Kidney (tissue), 14 donors: ENCODE results near the gene KCNIP3. TPM values are rescaled to one million over a fixed set of nuclear protein-coding genes. Genes with fewer than 3 reads are reported as not detected.
"Not testable (repeated sequence)": the region's sequence is repeated elsewhere in the genome, so short reads cannot be mapped to it uniquely, and the experiment has no call there.

Source experiments
- DNase-seq, 5 donors: peaks; one replicate each; pipeline ENCODE4 v3.0.0-alpha.2; 2013 to 2020
- FAIRE-seq: peaks from 2 replicates; lab custom pipeline; 2012; peaks lifted over from hg19 to GRCh38; lab: Jason Lieb, UNC
- H3K27ac ChIP-seq, 2 donors: one replicate each; pipeline ENCODE4 v1.7.0; 2013; ENCODE audit warnings: low read depth in 2 of 2, low read length in 2 of 2, inconsistent platforms in 1 of 2
- H3K27me3 ChIP-seq: one replicate; pipeline ENCODE4 v1.7.1; 2013; ENCODE audit warnings: low read length, inconsistent platforms; ENCODE audit not compliant: control insufficient read depth, insufficient read depth
- H3K36me3 ChIP-seq, 3 donors: one replicate each; pipeline versions ENCODE4 v1.7.0 to v1.7.1; 2013; ENCODE audit warnings: low read length in 3 of 3, control low read depth in 1 of 3, inconsistent platforms in 1 of 3; ENCODE audit not compliant: insufficient read depth in 3 of 3, control insufficient read depth in 2 of 3
- H3K4me1 ChIP-seq, 3 donors: one replicate each; pipeline versions ENCODE4 v1.7.0 to v1.7.1; 2013; ENCODE audit warnings: low read length in 3 of 3, inconsistent platforms in 1 of 3, low read depth in 1 of 3; ENCODE audit not compliant: control insufficient read depth in 2 of 3, insufficient read depth in 2 of 3
- H3K4me3 ChIP-seq, 3 donors: one replicate each; pipeline versions ENCODE4 v1.7.0 to v1.8.1; 2013; ENCODE audit warnings: low read length in 3 of 3, control low read depth in 1 of 3, inconsistent platforms in 1 of 3
- H3K9ac ChIP-seq, 3 donors: one replicate each; pipeline versions ENCODE4 v1.7.0 to v1.7.1; 2013; ENCODE audit warnings: low read length in 3 of 3, control low read depth in 1 of 3, inconsistent platforms in 1 of 3
- H3K9me3 ChIP-seq, 3 donors: one replicate each; pipeline versions ENCODE4 v1.7.0 to v1.7.1; 2013; ENCODE audit warnings: low read length in 3 of 3, control low read depth in 1 of 3, inconsistent platforms in 1 of 3; ENCODE audit not compliant: control insufficient read depth in 2 of 3, insufficient read depth in 1 of 3
- CTCF ChIP-seq: IDR thresholded peaks from 3 replicates; pipeline ENCODE4 v1.5.1; 2012; ENCODE audit warnings: mild to moderate bottlenecking, moderate library complexity, borderline replicate concordance; ENCODE audit not compliant: insufficient read depth; ENCODE audit errors: extremely low read depth
- intact Hi-C: fragments of 100-400 bp; cut with DNase I; formaldehyde crosslinking; loops from one replicate; pipeline ENCODE4 v1.11.1; 2022
- polyA plus RNA-seq: library from polyadenylated mRNA; stranded (reverse); fragments of 350-450 nt; fragmentation: Illumina TruSeq; extraction: RNeasy Lipid Tissue Mini Kit (QIAGEN cat#74804); gene quantifications from one replicate; pipeline ENCODE4 v1.2.3, GENCODE V29; 2014; ENCODE audit warnings: low read depth, low replicate concordance; ENCODE audit not compliant: insufficient read depth
- total RNA-seq: library from RNA; stranded (reverse); fragmentation: NEBNext Ultra II Directional; extraction: Animal tissue kit (Norgen Biotek cat#: 25700); gene quantifications from one replicate; pipeline ENCODE4 v1.2.1, GENCODE V29; 2021
- donor health status: control.
- donor health status: control.
- donor health status: control.
- donor health status: control.
- donor health status: control.
- donor health status: DM: yes; HTN: yes; CAD: no.
- donor health status: Normal renal cell carcinoma (clear cell type).

The KCNIP3 gene
- total and polyA plus RNA-seq, 2 donors from 2014 or later = 14.8 to 27.6 TPM

GRCh38 chr2:95393901-95394300 is 96.8 kb downstream of the KCNIP3 start:
- Histone ChIP-seq H3K4me1 (peaks cover 0 to 3% (median 0%) of the 10 kb centered on the region in 3 donors), H3K4me3 (no peak overlapping the region), H3K27ac (no peak overlapping the region), H3K9ac (no peak overlapping the region), H3K9me3 (no peaks in the 10 kb centered on the region), H3K27me3 (no peaks in the 10 kb centered on the region), H3K36me3 (no peaks in the 10 kb centered on the region)
- no peak for TF ChIP-seq CTCF
- intact Hi-C loops = no loop called here
- no peak for DNase-seq
- FAIRE-seq = no peak

GRCh38 chr2:95399061-95399460 is 101.9 kb downstream of the KCNIP3 start:
- H3K9ac ChIP-seq = no peak overlapping the region
- FAIRE-seq = no peak

GRCh38 chr2:95401480-95401879 is 104.3 kb downstream of the KCNIP3 start:
- Histone ChIP-seq H3K9me3 (no peaks in the 10 kb centered on the region), H3K27me3 (no peaks in the 10 kb centered on the region), H3K4me3 (peak overlapping the region; percentile 49 to 95 (median 70)), H3K27ac (no peak overlapping the region), H3K9ac (peak overlapping the region in 2 of 3 donors; percentile 17 to 91), H3K4me1 (peaks cover 0 to 16% (median 13%) of the 10 kb centered on the region in 3 donors), H3K36me3 (no peaks in the 10 kb centered on the region)
- TF ChIP-seq CTCF = no peak
- intact Hi-C loops = no loop called here
- DNase-seq = no peak
- no peak for FAIRE-seq

More at GRCh38 chr2:95399061-95399460, 101.9 kb downstream of the KCNIP3 start:
- intact Hi-C loops = no loop called here
- no peak for TF ChIP-seq CTCF
- peaks cover 0 to 16% (median 13%) of the 10 kb centered on the region in 3 donors for H3K4me1 ChIP-seq
- no peak for DNase-seq
- H3K27ac ChIP-seq = no peak overlapping the region
- H3K9me3 ChIP-seq = no peaks in the 10 kb centered on the region
- H3K4me3 ChIP-seq = no peak overlapping the region
- no peaks in the 10 kb centered on the region for H3K36me3 ChIP-seq
- no peaks in the 10 kb centered on the region for H3K27me3 ChIP-seq

GRCh38 chr2:95402004-95402369 is 104.8 kb downstream of the KCNIP3 start:
- intact Hi-C loops, FAIRE-seq, H3K27me3 ChIP-seq, H3K36me3 ChIP-seq, H3K9me3 ChIP-seq: not testable (repeated sequence)
- peak in 2 of 5 donors; percentile 47 to 70 for DNase-seq
- Histone ChIP-seq H3K4me3 (peak overlapping the region; percentile 49 to 95 (median 70)), H3K4me1 (peaks cover 0 to 16% (median 13%) of the 10 kb centered on the region in 3 donors), H3K27ac (peak overlapping the region; percentile 9 to 63), H3K9ac (peak overlapping the region; percentile 4 to 91 (median 17))
